ENCODE measurements around the gene RBMX2. TPM values are rescaled to one million over a fixed set of nuclear protein-coding genes. Genes with fewer than 3 reads are reported as not detected.

The RBMX2 gene
- polyA plus RNA-seq, 1 donor from 2014 or later = 68.9 TPM

DNA sequence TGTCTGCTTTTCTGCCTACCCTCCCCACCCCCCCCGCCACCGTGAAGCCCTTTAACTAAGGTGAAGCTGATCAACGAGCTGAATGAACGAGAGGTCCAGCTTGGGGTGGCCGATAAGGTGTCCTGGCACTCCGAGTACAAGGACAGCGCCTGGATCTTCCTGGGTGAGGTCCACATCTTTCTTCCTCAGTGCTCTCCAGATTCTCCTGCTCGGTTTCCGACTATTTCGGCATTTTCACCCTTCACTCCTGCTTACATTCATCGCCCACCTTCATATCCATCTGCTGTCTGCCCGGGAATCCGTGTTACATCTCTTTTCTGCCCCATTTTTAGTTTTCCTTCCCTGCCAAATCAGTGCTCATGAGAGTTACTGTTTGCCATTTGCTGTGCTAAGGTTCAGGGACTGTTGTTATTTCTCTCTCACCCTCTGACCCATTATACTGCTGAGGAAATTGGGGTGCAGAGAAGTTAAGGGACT is 459 bp downstream of the RBMX2 start:
- H3K79me2 ChIP-seq (replicated peaks; ENCODE audit: insufficient read depth, low read length) = peaks cover 6% of the 10 kb centered on the region
- TF ChIP-seq, protein P1, sequence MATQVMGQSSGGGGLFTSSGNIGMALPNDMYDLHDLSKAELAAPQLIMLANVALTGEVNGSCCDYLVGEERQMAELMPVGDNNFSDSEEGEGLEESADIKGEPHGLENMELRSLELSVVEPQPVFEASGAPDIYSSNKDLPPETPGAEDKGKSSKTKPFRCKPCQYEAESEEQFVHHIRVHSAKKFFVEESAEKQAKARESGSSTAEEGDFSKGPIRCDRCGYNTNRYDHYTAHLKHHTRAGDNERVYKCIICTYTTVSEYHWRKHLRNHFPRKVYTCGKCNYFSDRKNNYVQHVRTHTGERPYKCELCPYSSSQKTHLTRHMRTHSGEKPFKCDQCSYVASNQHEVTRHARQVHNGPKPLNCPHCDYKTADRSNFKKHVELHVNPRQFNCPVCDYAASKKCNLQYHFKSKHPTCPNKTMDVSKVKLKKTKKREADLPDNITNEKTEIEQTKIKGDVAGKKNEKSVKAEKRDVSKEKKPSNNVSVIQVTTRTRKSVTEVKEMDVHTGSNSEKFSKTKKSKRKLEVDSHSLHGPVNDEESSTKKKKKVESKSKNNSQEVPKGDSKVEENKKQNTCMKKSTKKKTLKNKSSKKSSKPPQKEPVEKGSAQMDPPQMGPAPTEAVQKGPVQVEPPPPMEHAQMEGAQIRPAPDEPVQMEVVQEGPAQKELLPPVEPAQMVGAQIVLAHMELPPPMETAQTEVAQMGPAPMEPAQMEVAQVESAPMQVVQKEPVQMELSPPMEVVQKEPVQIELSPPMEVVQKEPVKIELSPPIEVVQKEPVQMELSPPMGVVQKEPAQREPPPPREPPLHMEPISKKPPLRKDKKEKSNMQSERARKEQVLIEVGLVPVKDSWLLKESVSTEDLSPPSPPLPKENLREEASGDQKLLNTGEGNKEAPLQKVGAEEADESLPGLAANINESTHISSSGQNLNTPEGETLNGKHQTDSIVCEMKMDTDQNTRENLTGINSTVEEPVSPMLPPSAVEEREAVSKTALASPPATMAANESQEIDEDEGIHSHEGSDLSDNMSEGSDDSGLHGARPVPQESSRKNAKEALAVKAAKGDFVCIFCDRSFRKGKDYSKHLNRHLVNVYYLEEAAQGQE (IDR thresholded peaks at IDR 0.05; ENCODE audit: borderline replicate concordance) = no peak
- no peak for TF ChIP-seq EZH2 (IDR thresholded peaks at IDR 0.05; ENCODE audit: borderline replicate concordance, insufficient read depth, low read length, poor library complexity, severe bottlenecking)
- no peak for TF ChIP-seq SMC3 (conservative IDR thresholded peaks at IDR 0.05; ENCODE audit: poor library complexity)
- no peak for TF ChIP-seq POLR2AphosphoS5 (IDR thresholded peaks at IDR 0.05)
- TF ChIP-seq MXI1 (conservative IDR thresholded peaks at IDR 0.05; ENCODE audit: poor library complexity, severe bottlenecking) = no peak
- no peak for TF ChIP-seq EP300 (conservative IDR thresholded peaks at IDR 0.05; ENCODE audit: poor library complexity, severe bottlenecking)
- TF ChIP-seq RAD21 (conservative IDR thresholded peaks at IDR 0.05) = no peak
- TF ChIP-seq, protein P2, sequence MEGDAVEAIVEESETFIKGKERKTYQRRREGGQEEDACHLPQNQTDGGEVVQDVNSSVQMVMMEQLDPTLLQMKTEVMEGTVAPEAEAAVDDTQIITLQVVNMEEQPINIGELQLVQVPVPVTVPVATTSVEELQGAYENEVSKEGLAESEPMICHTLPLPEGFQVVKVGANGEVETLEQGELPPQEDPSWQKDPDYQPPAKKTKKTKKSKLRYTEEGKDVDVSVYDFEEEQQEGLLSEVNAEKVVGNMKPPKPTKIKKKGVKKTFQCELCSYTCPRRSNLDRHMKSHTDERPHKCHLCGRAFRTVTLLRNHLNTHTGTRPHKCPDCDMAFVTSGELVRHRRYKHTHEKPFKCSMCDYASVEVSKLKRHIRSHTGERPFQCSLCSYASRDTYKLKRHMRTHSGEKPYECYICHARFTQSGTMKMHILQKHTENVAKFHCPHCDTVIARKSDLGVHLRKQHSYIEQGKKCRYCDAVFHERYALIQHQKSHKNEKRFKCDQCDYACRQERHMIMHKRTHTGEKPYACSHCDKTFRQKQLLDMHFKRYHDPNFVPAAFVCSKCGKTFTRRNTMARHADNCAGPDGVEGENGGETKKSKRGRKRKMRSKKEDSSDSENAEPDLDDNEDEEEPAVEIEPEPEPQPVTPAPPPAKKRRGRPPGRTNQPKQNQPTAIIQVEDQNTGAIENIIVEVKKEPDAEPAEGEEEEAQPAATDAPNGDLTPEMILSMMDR (IDR thresholded peaks at IDR 0.05; ENCODE audit: poor library complexity, severe bottlenecking) = no peak
- TF ChIP-seq TAF1 (IDR thresholded peaks at IDR 0.05; ENCODE audit: low read depth) = no peak
- H2AFZ ChIP-seq (ENCODE audit: low read depth, low read length) = no peak overlapping the region
- peak overlapping the region; percentile 59 for H3K4me2 ChIP-seq (ENCODE audit: low read length)
- no peaks in the 10 kb centered on the region for H3K9me3 ChIP-seq (ENCODE audit: low read length)
- H3K36me3 ChIP-seq (ENCODE audit: insufficient read depth, low read length) = no peaks in the 10 kb centered on the region
- peak overlapping the region; percentile 77 for H3K4me3 ChIP-seq (ENCODE audit: low read length)
- no peaks in the 10 kb centered on the region for H3K9me2 ChIP-seq (ENCODE audit: insufficient read depth, low read length)
- H3F3A ChIP-seq (ENCODE audit: insufficient read depth, low read length, poor library complexity, severe bottlenecking) = no peaks in the 10 kb centered on the region
- H3K27me3 ChIP-seq (ENCODE audit: insufficient read depth, low read depth, low read length) = no peaks in the 10 kb centered on the region
- peak overlapping the region; percentile 74 for H3K27ac ChIP-seq (ENCODE audit: low read length)
- H3K9ac ChIP-seq (ENCODE audit: low read length) = peak overlapping the region; percentile 72
- H4K20me1 ChIP-seq (ENCODE audit: insufficient read depth) = no peaks in the 10 kb centered on the region

DNA sequence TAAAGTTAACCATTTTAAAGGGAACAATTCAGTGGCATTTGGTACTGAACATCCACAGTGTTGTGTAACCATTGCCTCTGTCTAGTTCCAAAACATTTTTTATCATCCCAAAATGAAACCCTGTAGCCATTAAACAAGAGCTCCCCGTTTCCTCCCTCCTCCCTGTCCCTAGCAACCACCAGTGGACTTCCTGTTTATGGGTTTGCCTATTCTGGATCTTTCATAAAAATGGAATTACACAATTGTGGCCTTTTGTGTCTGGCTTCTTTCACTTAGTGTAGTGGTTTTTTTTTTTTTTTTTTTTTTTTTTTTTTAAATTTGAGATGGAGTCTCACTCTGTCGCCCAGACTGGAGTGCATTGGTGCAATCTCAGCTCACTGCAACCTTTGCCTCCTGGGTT is 11.6 kb downstream of the RBMX2 start:
- Histone ChIP-seq H3K27me3 (ENCODE audit: insufficient read depth, low read depth, low read length) (no peaks in the 10 kb centered on the region), H3K36me3 (ENCODE audit: insufficient read depth, low read length) (no peaks in the 10 kb centered on the region), H3K9ac (ENCODE audit: low read length) (no peak overlapping the region), H3K27ac (ENCODE audit: low read length) (no peak overlapping the region), H2AFZ (ENCODE audit: low read depth, low read length) (no peak overlapping the region), H3F3A (ENCODE audit: insufficient read depth, low read length, poor library complexity, severe bottlenecking) (no peaks in the 10 kb centered on the region), H3K79me2 (replicated peaks; ENCODE audit: insufficient read depth, low read length) (no peaks in the 10 kb centered on the region), H3K9me3 (ENCODE audit: low read length) (no peaks in the 10 kb centered on the region), H3K4me2 (ENCODE audit: low read length) (no peak overlapping the region), H3K9me2 (ENCODE audit: insufficient read depth, low read length) (no peaks in the 10 kb centered on the region), H3K4me3 (ENCODE audit: low read length) (no peak overlapping the region), H4K20me1 (ENCODE audit: insufficient read depth) (no peaks in the 10 kb centered on the region)
- TF ChIP-seq SMC3 (conservative IDR thresholded peaks at IDR 0.05; ENCODE audit: poor library complexity) (no peak), EZH2 (IDR thresholded peaks at IDR 0.05; ENCODE audit: borderline replicate concordance, insufficient read depth, low read length, poor library complexity, severe bottlenecking) (no peak), RAD21 (conservative IDR thresholded peaks at IDR 0.05) (no peak), EP300 (conservative IDR thresholded peaks at IDR 0.05; ENCODE audit: poor library complexity, severe bottlenecking) (no peak), TAF1 (IDR thresholded peaks at IDR 0.05; ENCODE audit: low read depth) (no peak)

Measured in neural cell (in vitro differentiated cells).